T1000 (cell line): ENCODE results near the gene SYNGR4.
"Not testable (repeated sequence)": the region's sequence is repeated elsewhere in the genome, so short reads cannot be mapped to it uniquely, and the experiment has no call there.

Experiments used
- DNase-seq: peaks from one replicate; lab custom pipeline; 2025; ENCODE audit warnings: mixed read lengths; lab: John Stamatoyannopoulos, UW

Gene SYNGR4, protein sequence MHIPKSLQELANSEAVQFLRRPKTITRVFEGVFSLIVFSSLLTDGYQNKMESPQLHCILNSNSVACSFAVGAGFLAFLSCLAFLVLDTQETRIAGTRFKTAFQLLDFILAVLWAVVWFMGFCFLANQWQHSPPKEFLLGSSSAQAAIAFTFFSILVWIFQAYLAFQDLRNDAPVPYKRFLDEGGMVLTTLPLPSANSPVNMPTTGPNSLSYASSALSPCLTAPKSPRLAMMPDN

DNA sequence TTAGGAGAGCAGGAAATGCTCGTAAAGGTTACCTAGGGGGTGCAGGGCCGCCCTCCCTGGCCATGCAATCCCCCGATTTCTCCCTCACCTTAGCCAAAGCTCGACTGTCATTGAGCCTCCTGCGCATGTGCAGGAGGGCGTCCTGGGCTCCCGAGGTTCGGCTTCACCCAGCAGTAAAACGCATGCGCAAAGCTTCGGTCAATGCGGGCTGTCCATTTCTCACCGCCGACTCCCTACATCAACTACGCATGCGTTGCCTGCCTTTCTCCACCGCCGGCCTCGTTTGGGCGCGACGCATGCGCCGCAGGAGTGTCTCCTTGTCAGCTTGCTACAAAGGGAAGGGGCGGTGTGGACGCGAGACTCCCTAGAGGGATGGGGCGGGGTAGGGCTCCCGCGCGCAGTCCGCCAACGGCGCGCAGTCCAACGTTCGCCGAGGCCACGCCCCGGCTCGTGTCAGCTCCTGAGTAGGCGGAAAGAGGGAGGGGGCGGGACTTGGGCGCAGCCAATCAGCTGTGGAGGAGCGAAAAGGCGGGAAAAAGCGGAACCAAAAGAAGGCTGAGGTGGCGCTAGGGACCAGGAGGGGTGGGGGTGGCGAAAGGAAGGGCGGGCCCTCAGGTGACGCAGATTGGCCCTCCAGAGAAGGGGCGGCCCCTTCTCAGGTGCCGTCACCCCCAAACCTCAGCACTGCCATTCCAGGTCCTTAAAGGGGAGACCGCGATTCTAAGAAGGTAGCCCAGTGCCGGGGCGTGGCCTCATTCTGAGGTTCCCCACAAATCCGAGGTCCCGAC is at the start of gene SYNGR4, which contains the start of gene TMEM143:
SYNGR4 (plus strand) TSS at position 558 of the 788 bp plus-strand sequence. CDS start 1,476 bp downstream, outside the sequence.
TMEM143 (minus strand) TSS at position 131 of the 788 bp plus-strand sequence; CDS start at position 111, 20 bp downstream.
- DNase-seq: peak; percentile 98

GRCh38 chr19:48315712-48316111 is 48.5 kb upstream of the SYNGR4 start:
- no peak for DNase-seq

GRCh38 chr19:48317708-48317960 is 46.5 kb upstream of the SYNGR4 start:
- DNase-seq: not testable (repeated sequence)

- no peak for DNase-seq
Observed at GRCh38 chr19:48318286-48318987, 45.7 kb upstream of the SYNGR4 start.

DNA sequence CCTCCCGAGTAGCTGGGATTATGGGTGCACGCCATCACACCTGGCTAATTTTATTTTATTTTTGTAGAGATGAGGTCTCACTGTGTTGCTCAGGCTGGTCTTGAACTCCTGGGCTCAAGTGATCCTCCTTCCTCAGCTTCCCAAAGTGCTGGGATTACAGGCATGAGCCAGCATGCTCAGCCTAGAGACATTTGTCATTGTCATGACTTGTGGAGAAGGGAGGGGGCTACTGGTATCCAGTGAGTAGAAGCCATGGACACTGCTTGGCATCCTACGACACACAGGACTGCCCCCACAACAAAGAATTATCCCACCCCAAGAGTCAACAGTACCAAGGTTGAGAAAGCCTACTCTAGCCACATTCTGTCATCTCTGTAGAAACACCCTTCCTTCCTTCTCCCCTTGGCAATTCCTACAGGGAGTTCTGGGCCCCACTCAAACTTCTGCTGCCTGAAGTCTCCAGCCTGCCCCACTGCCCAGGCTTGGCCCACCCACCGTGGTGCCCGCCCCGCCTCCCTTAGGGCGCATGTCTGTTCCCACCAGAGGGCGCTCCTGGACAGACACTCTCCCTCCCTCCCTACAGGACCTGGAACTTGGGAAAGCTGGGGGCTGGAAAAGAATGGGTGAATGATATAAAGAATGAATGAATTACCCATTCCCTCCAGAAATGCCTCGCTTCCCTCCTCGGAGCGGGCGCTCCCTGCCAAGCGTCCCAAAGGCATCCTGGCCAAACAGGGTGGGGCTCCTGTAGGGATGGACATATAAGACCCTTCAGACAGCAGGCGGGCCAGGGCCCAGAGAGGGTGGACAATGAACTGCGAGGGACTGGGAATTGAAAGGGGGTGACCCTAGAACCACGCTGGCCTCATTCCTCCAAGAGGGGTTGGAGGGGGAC is 44.3 kb upstream of the SYNGR4 start:
- peak; percentile 53 for DNase-seq

DNA sequence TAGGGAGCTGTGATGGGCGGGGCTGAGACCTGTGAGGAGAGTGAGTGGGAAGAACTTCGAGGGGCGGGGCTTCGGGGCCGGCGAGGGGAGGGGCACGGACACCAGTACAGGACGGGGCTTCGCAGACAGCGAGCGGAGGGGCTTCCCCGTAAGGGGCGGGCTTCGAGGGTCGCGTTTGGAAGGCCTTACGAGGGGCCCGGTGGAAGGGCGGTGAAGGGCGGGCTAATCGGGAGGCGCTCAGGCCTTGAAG is 42.9 kb upstream of the SYNGR4 start:
- peak; percentile 83 for DNase-seq

DNA sequence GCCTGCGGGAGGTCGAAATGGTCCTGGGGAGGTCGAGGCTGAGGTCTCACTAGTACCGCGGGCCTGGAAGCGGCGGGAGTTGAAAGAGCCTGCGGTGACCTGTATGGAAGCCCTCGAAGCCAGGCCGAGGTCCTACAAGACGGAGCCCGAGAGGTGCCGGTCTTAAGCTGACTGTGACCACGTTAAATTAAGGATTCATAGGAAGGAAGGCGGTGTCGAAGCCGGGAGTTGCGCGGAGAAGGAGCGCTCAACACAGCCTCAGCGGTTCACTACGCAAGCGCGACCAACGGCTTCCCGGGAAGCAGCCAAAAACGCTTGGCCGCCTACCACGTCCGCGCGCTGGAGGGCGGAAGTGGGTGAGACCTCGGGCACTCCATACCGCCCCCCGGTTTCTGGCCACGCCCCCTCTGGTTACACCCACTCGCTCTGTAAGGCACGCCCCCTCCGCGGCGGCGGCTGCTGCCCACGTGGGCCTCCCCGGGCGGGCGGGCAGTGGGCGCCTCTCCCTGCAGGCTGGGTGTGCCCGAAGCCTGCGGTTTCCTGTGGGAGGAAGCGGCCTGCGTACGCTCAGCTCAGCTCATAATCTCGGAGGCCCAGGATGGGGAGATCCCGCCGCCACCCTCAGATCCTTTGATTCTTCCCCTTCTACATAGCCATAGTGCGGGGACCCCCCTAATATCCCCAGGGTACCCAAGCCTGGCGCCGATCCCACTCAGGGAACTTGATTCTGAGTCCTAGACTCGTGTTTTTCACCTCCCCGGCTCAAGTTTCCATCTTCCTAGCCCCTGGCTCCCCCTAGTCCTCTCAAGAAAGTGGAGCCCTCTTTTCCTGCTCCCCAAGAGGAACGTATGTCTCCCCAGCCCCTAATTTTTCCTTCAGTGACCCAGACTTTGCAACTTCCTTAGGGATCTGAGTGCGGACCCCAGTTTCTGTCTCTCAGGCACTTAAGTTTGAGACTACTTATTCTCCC is 42.3 kb upstream of the SYNGR4 start:
- DNase-seq: peak; percentile 98

GRCh38 chr19:48325265-48325910 is 38.8 kb upstream of the SYNGR4 start, which contains the start of gene EMP3:
Gene EMP3, plus strand, starts transcription at chr19:48325552. Its CDS starts 1,293 bp downstream, at chr19:48326845.
- peak; percentile 62 for DNase-seq

- DNase-seq: no peak
Observed at GRCh38 chr19:48329167-48329891, 34.8 kb upstream of the SYNGR4 start.

DNA sequence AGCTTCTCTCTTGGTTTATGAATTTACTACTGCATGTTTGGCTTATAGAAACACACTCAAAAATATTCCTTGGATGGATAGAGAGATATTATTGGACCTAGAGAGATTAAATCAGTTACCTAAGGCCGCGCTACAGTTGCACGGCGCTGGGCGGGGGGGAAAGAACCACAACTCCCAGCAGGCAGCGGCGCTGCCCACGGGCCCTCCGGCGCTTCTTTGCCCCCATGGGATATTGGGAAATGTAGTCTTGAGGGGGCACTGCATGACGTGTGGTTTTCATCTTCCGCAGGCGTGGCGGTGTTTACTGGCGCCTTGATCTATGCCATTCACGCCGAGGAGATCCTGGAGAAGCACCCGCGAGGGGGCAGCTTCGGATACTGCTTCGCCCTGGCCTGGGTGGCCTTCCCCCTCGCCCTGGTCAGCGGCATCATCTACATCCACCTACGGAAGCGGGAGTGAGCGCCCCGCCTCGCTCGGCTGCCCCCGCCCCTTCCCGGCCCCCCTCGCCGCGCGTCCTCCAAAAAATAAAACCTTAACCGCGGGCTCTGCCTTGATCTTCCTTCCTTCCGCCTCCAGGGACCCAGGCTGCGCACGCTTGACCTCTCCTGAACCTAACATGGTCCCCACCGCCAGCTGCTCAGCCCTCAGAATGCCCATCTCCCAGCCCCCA is 34.0 kb upstream of the SYNGR4 start:
- no peak for DNase-seq

GRCh38 chr19:48332351-48332661 is 31.9 kb upstream of the SYNGR4 start:
- no peak for DNase-seq

DNA sequence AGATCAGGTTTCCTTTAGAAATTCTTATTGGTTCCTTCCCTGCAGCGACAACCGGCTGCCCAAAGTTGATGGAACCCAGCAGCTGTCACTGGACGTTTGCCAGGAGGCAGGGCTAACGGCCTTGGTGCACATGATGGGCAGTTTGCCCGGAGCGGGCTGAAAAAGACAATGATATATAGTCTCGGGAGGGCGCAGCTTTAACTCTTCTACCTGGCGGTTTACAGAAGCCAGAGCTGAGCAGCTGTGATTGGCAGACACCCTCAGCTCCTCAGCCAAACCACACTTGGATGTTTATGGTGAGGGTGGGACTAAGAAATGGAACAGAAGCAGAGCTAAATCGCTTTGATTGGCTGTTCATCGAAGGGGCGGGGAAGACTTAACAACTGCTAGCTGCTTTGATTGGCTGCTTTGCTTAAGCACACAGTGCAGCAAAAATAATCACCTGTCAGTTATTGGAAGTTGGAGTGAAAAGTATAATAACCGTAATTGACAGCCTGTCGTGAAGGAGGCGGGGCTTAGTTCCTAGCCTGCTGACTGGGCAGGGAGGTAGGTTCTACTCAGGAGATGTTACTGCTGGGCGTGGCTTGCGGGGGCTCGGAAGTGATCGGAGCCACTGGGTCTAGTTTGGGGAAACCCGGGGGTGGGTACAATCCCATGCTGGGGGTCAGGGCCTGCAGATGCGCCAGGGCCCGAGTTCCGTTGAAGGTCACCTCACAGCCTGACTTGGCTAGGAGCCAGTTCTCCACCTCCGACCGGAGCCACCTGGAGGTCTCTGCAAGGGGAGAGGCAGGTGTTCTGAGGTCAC is 31.3 kb upstream of the SYNGR4 start:
- peak; percentile 74 for DNase-seq

GRCh38 chr19:48333467-48334384 is 30.4 kb upstream of the SYNGR4 start:
- DNase-seq: peak; percentile 73

DNA sequence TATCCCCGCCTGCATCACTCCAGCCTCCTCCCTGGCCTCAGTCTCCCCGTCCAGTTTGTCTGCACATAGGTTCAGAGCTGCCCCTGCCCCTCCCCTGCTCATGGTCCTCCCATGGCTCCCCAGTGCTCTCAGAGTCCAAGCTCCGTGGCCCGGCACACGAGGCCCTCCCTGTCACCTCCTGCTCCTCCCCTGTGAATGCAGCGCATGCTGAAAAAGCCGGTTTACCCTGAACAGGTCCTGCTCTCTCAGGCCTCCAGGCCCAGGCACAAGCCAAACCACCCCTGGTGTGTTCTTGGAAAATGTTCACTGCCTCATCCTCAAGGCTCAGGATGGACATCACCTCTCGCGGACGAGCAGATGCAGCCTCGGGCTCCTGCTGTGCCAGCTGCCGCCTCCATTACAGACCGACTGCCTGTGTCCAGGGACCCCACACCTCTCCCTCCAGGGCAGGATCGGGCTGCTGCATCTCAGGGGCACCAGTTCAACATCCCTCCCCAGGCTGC is 25.9 kb upstream of the SYNGR4 start:
- DNase-seq: no peak

GRCh38 chr19:48338802-48339503 is 25.2 kb upstream of the SYNGR4 start:
- no peak for DNase-seq

DNA sequence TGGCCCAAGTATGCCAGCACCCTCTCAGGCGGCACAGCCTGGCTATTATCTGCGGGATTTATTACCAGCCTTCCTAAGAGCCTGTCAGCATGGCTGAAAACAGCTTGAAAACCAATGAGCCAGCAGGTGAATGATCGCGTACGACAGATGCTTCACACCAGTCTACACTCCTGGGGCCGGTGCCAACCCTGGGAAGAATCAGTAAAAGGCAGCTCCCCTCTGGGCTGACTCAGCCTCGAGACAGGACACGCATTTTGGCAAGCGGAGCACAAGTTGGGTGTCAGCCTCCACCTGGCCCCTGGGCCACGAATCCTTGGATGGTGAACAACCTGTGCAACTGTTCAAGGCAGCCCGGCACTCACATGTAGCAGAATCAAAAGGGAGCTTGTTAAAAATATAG is 23.2 kb upstream of the SYNGR4 start:
- no peak for DNase-seq
